Measurements from ENCODE around the gene GGCX. TPM values are rescaled to one million over a fixed set of nuclear protein-coding genes. Genes with fewer than 3 reads are reported as not detected.

Gene GGCX
- total RNA-seq: 10 to 100 TPM; 18.3 to 33.1 (median 28.2) TPM

DNA sequence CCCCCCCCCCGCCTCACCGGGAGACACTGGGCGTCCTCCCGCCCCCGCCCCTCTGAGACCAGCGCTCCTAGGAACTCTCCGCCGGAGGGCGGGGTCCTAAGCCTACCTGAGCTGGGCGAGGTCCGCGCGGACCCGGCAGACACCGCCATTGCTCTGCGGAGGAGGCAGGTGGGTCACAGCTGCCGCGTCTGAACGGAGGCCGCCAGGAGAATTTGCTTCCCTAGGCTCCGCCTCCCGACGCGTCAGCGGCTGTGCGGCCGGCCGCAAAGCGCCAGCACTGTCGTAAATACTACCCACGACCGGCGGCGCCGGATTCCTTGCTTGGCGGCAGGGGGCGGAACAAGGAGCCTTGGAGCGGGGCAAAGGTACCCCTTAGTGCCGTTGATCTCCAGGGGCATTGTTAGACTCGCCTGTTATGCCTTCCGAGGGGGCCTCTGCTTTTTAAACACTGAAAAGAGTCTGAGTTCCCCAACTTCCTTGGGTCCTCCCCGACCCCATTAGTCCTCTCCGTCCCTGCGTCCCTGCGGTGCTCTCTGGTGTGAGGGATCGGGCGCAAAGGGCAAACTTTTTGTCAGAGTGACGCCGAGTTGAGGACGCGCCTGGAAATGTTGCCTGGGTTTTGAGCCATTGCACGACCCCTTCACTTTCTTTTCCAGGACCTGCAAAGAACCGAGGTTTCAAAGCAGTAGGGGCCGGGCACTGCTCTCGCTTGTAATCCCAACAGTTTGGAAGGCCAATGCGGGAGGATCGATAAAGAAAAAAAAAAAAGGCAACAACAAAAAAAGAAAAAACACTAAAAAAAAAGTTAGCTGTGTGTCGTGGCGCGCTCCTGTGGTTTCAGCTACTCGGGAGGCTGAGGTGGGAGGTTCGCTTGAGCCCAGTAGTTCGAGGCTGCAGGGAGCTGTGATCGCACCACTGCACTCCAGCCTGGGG, at the start of gene GGCX:
TSS of gene GGCX (minus strand) at position 214 of the 933 bp plus-strand sequence. CDS start at position 149, 65 bp downstream.
- Histone ChIP-seq H3K36me3 (peaks cover 0 to 13% of the 10 kb centered on the region in 2 donors), H3K4me3 (peak within 1 kb of the TSS; percentile 69 to 93 (median 90)), H3K27ac (peak within 1 kb of the TSS; percentile 91 to 95 (median 93)), H3K9me3 (no peaks in the 10 kb centered on the region), H3K27me3 (no peaks in the 10 kb centered on the region), H3K4me1 (peaks cover 22 to 24% of the 10 kb centered on the region in 2 donors)
- DNase-seq (peak; percentile 90 to 96), ATAC-seq (peak; percentile 90 to 92)
- in situ Hi-C loops (cut with MboI; ENCODE audit: low sequenced_read_pairs in 4 of 4) (no loop called here), intact Hi-C loops (cut with DNase I; ENCODE audit: low total_unique reads) (loop anchor here (5.0 kb wide), 1 partner anchor 41 kb away; the partner anchor contains the start of gene TMEM150A)
- TF ChIP-seq CTCF (IDR thresholded peaks at IDR 0.05 in 4 of 5, conservative IDR thresholded peaks at IDR 0.05 in 1 of 5) (peak in 3 of 5 experiments; percentile 27 to 58 (median 55)), POLR2A (IDR thresholded peaks at IDR 0.05) (peak; percentile 81 to 83)

DNA sequence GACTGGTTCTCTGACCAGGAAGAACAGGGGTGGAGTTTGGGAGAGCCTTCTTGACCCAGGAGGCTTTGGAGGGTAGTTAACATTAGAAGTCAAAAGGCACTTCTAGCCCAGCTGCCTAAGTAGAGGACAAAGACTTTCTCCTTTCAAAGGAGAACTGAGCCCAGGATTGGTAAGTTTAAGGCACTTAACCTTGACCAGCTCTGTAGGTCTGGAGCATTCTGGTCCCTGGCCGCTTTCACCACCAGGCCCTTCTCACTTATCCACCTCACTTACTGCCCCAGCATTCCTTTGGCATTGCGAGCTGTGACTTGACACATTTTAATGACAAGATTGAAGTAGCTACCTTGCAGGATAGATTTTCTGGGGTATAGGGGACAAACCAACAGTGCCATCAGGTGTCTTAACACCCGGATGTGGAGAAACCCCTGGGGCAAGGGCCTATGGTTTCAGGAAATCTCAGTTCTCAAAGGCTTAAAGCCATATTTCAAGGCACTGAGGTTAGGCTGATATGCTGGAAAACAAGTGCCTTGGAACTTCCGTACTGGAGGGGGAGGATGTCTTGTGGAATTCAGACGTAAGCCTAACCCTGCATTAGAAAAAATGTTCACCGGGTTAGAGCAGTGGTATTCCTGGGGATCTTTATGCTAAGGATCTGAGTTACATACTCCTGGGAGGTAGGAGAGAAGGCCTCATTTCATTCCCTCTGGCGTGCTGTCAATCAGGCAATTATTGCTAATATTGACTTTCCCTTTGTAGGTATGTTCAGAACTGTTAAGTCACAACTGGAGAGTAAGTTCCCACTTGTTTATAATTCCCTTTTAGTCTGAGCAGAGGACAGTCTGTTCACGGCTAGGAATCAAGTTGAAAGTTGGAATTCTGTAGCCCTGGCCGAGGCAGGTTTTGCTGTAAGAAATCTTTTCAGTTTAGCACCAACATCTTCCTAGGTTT, 46.2 kb upstream of the GGCX start:
- DNase-seq: peak in 1 of 2 donors; percentile 70
- peaks cover 0 to 6% of the 10 kb centered on the region in 2 donors for H3K36me3 ChIP-seq
- no peaks in the 10 kb centered on the region for H3K9me3 ChIP-seq
- H3K4me3 ChIP-seq: no peak overlapping the region
- no peaks in the 10 kb centered on the region for H3K27me3 ChIP-seq
- in situ Hi-C loops (cut with MboI; ENCODE audit: low sequenced_read_pairs in 4 of 4): no loop called here
- peaks cover 72 to 78% of the 10 kb centered on the region in 2 donors for H3K4me1 ChIP-seq
- TF ChIP-seq POLR2A (IDR thresholded peaks at IDR 0.05): no peak
- TF ChIP-seq CTCF (IDR thresholded peaks at IDR 0.05 in 4 of 5, conservative IDR thresholded peaks at IDR 0.05 in 1 of 5): no peak
- peak in 1 of 2 donors; percentile 6 for ATAC-seq
- peak overlapping the region; percentile 93 to 99 (median 94) for H3K27ac ChIP-seq
- intact Hi-C loops (cut with DNase I; ENCODE audit: low total_unique reads): no loop called here

GRCh38 chr2:85606116-85606455, 44.8 kb upstream of the GGCX start:
- Histone ChIP-seq H3K36me3 (peaks cover 0 to 6% of the 10 kb centered on the region in 2 donors), H3K4me1 (peaks cover 76 to 79% of the 10 kb centered on the region in 2 donors), H3K9me3 (no peaks in the 10 kb centered on the region), H3K27ac (peak overlapping the region; percentile 93 to 99 (median 94)), H3K4me3 (peak overlapping the region in 1 of 4 donors; percentile 84), H3K27me3 (no peaks in the 10 kb centered on the region)
- intact Hi-C loops (cut with DNase I; ENCODE audit: low total_unique reads): no loop called here
- ATAC-seq: no peak
- TF ChIP-seq CTCF (IDR thresholded peaks at IDR 0.05 in 4 of 5, conservative IDR thresholded peaks at IDR 0.05 in 1 of 5) (no peak), POLR2A (IDR thresholded peaks at IDR 0.05) (no peak)
- DNase-seq: no peak
- in situ Hi-C loops (cut with MboI; ENCODE audit: low sequenced_read_pairs in 4 of 4): no loop called here

GRCh38 chr2:85605406-85606115, 44.3 kb upstream of the GGCX start:
- intact Hi-C loops (cut with DNase I; ENCODE audit: low total_unique reads) (no loop called here), in situ Hi-C loops (cut with MboI; ENCODE audit: low sequenced_read_pairs in 4 of 4) (no loop called here)
- no peak for ATAC-seq
- no peak for DNase-seq
- H3K4me3 ChIP-seq: peak overlapping the region; percentile 11 to 84 (median 50)
- no peak for TF ChIP-seq POLR2A (IDR thresholded peaks at IDR 0.05)
- TF ChIP-seq CTCF (IDR thresholded peaks at IDR 0.05 in 4 of 5, conservative IDR thresholded peaks at IDR 0.05 in 1 of 5): no peak
- H3K9me3 ChIP-seq: no peaks in the 10 kb centered on the region
- peak overlapping the region; percentile 93 to 99 (median 94) for H3K27ac ChIP-seq
- peaks cover 80 to 81% of the 10 kb centered on the region in 2 donors for H3K4me1 ChIP-seq
- H3K27me3 ChIP-seq: no peaks in the 10 kb centered on the region
- H3K36me3 ChIP-seq: peaks cover 0 to 12% of the 10 kb centered on the region in 2 donors

All from gastrocnemius medialis (tissue), 4 donors.